Body of pancreas (tissue), 4 donors: ENCODE results near the gene WDR5.

Experiments
- CTCF ChIP-seq, 7 experiments: fragments of 450-650 bp in 4 of 7; fragments of 200-600 bp in 3 of 7; sonication (generic) in 3 of 7; IDR thresholded peaks; one replicate each; pipeline ENCODE4 v1.5.1; 2016 to 2019; ENCODE audit warnings: antibody characterized with exemption in 7 of 7
- POLR2A ChIP-seq, 3 donors: fragments of 450-650 bp; IDR thresholded peaks; one replicate each; pipeline ENCODE4 v1.6.1; 2016; ENCODE audit warnings: antibody characterized with exemption in 3 of 3, mild to moderate bottlenecking in 2 of 3

- TF ChIP-seq CTCF (IDR thresholded peaks at IDR 0.05), result no peak
- no peak for TF ChIP-seq POLR2A (IDR thresholded peaks at IDR 0.05)
Measured at GRCh38 chr9:134200730-134201129, 64.8 kb downstream of the WDR5 start.
